ENCODE measurements around the gene CASQ2. TPM values are rescaled to one million over a fixed set of nuclear protein-coding genes. Genes with fewer than 3 reads are reported as not detected.

The CASQ2 gene
- total RNA-seq, 1 experiment from 2014 or later: not detected

DNA sequence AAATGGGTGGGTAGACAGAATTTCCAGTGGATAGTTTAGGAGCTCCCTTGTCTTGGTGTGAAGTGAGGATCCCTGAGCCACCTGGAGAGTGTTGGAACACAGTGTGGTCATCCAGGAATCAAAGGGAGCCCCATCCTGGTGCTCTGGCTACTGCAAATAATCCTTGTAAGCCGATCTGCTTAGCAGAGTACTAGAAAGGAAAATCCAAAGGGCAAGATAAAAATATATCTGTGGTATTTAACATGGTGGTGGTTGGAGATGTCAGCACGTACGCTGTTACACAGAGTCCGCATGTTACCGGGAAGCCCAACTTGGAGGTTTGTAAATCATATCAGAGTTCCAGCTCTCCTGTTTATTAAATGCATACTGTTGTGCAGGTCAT, 87.8 kb downstream of the CASQ2 start:
- ChIA-PET POLR2A (no interaction called here), RAD21 (ENCODE audit: low non-redundant PET in 1 of 2, low total read pairs in 2 of 2, uncharacterized antibody in 2 of 2, unreplicated experiment in 2 of 2) (no interaction called here), CTCF (interaction anchor here (3.4 kb wide), 1 partner anchor 26 kb away, joined by 7 read pairs; no protein-coding TSS in a partner anchor)
- Histone ChIP-seq H3K4me3 (replicated peaks in 1 of 2; ENCODE audit: low read depth in 1 of 2, low read length in 2 of 2) (no peak overlapping the region), H3K4me1 (ENCODE audit: control insufficient read depth in 1 of 2, insufficient read depth in 2 of 2, low read length in 2 of 2) (peaks cover 23 to 36% of the 10 kb centered on the region in 2 experiments; a peak in 3 of 4 replicates), H3K9ac (ENCODE audit: low read length) (no peak overlapping the region), H4K20me1 (ENCODE audit: insufficient read depth) (no peaks in the 10 kb centered on the region), H3K27ac (ENCODE audit: low read depth, low read length) (no peak overlapping the region), H3K4me2 (ENCODE audit: low read length) (no peak overlapping the region), H3K36me3 (ENCODE audit: control insufficient read depth in 1 of 2, insufficient read depth in 2 of 2, low read length in 2 of 2) (peaks cover 3 to 9% of the 10 kb centered on the region in 2 experiments; a peak in 2 of 4 replicates), H3K27me3 (ENCODE audit: insufficient read depth, low read length) (no peaks in the 10 kb centered on the region), H2AFZ (ENCODE audit: low read depth, low read length, poor library complexity, severe bottlenecking) (no peak overlapping the region), H3K79me2 (ENCODE audit: insufficient read depth, low read length) (no peaks in the 10 kb centered on the region; the same call in 1 of the 2 replicates), H3K9me3 (ENCODE audit: control insufficient read depth in 1 of 2, insufficient read depth in 1 of 2, low read depth in 1 of 2, low read length in 2 of 2) (no peaks in the 10 kb centered on the region), H3K9me2 (ENCODE audit: insufficient read depth) (no peaks in the 10 kb centered on the region)
- no peak for DNase-seq (ENCODE audit: low read depth, low spot score)
- TF ChIP-seq SIN3A (IDR thresholded peaks at IDR 0.05; ENCODE audit: low read depth) (no peak), CBX3 (IDR thresholded peaks at IDR 0.05; ENCODE audit: low read depth) (no peak), POLR2A (IDR thresholded peaks at IDR 0.05; ENCODE audit: borderline replicate concordance, extremely low read depth, insufficient read depth, insufficient read length) (no peak), YY1 (IDR thresholded peaks at IDR 0.05; ENCODE audit: extremely low read depth, insufficient replicate concordance, low read depth, low read length) (no peak), EZH2phosphoT487 (IDR thresholded peaks at IDR 0.05; ENCODE audit: borderline replicate concordance) (no peak), CEBPB (IDR thresholded peaks at IDR 0.05; ENCODE audit: low read depth) (no peak), EGR1 (IDR thresholded peaks at IDR 0.05; ENCODE audit: low read depth) (no peak), TCF7L2 (IDR thresholded peaks at IDR 0.05; ENCODE audit: borderline replicate concordance, extremely low read depth, insufficient read depth, insufficient read length) (no peak), RAD21 (IDR thresholded peaks at IDR 0.05; ENCODE audit: low read depth) (no peak), JUND (IDR thresholded peaks at IDR 0.05) (no peak), SRF (IDR thresholded peaks at IDR 0.05; ENCODE audit: low read depth) (no peak), ELF1 (IDR thresholded peaks at IDR 0.05; ENCODE audit: borderline replicate concordance, low read depth) (no peak), EZH2 (IDR thresholded peaks at IDR 0.05) (no peak), FOSL1 (IDR thresholded peaks at IDR 0.05; ENCODE audit: low read depth) (no peak)
- TF ChIP-seq, protein P1, sequence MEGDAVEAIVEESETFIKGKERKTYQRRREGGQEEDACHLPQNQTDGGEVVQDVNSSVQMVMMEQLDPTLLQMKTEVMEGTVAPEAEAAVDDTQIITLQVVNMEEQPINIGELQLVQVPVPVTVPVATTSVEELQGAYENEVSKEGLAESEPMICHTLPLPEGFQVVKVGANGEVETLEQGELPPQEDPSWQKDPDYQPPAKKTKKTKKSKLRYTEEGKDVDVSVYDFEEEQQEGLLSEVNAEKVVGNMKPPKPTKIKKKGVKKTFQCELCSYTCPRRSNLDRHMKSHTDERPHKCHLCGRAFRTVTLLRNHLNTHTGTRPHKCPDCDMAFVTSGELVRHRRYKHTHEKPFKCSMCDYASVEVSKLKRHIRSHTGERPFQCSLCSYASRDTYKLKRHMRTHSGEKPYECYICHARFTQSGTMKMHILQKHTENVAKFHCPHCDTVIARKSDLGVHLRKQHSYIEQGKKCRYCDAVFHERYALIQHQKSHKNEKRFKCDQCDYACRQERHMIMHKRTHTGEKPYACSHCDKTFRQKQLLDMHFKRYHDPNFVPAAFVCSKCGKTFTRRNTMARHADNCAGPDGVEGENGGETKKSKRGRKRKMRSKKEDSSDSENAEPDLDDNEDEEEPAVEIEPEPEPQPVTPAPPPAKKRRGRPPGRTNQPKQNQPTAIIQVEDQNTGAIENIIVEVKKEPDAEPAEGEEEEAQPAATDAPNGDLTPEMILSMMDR (IDR thresholded peaks at IDR 0.05 in 2 of 3, conservative IDR thresholded peaks at IDR 0.05 in 1 of 3; ENCODE audit: borderline replicate concordance in 1 of 3, insufficient read depth in 1 of 3, low read depth in 2 of 3, low read length in 2 of 3): no peak
- TF ChIP-seq, protein P2, sequence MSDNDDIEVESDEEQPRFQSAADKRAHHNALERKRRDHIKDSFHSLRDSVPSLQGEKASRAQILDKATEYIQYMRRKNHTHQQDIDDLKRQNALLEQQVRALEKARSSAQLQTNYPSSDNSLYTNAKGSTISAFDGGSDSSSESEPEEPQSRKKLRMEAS (IDR thresholded peaks at IDR 0.05): no peak
- TF ChIP-seq, protein P3, sequence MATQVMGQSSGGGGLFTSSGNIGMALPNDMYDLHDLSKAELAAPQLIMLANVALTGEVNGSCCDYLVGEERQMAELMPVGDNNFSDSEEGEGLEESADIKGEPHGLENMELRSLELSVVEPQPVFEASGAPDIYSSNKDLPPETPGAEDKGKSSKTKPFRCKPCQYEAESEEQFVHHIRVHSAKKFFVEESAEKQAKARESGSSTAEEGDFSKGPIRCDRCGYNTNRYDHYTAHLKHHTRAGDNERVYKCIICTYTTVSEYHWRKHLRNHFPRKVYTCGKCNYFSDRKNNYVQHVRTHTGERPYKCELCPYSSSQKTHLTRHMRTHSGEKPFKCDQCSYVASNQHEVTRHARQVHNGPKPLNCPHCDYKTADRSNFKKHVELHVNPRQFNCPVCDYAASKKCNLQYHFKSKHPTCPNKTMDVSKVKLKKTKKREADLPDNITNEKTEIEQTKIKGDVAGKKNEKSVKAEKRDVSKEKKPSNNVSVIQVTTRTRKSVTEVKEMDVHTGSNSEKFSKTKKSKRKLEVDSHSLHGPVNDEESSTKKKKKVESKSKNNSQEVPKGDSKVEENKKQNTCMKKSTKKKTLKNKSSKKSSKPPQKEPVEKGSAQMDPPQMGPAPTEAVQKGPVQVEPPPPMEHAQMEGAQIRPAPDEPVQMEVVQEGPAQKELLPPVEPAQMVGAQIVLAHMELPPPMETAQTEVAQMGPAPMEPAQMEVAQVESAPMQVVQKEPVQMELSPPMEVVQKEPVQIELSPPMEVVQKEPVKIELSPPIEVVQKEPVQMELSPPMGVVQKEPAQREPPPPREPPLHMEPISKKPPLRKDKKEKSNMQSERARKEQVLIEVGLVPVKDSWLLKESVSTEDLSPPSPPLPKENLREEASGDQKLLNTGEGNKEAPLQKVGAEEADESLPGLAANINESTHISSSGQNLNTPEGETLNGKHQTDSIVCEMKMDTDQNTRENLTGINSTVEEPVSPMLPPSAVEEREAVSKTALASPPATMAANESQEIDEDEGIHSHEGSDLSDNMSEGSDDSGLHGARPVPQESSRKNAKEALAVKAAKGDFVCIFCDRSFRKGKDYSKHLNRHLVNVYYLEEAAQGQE (IDR thresholded peaks at IDR 0.05; ENCODE audit: low read depth): no peak
- intact Hi-C loops (cut with micrococcal nuclease): no loop called here
- no TSS peak for BruUV-seq (replicated peaks)
- ATAC-seq: no peak
